ENCODE results near the gene CDC42SE1.

The CDC42SE1 gene

DNA sequence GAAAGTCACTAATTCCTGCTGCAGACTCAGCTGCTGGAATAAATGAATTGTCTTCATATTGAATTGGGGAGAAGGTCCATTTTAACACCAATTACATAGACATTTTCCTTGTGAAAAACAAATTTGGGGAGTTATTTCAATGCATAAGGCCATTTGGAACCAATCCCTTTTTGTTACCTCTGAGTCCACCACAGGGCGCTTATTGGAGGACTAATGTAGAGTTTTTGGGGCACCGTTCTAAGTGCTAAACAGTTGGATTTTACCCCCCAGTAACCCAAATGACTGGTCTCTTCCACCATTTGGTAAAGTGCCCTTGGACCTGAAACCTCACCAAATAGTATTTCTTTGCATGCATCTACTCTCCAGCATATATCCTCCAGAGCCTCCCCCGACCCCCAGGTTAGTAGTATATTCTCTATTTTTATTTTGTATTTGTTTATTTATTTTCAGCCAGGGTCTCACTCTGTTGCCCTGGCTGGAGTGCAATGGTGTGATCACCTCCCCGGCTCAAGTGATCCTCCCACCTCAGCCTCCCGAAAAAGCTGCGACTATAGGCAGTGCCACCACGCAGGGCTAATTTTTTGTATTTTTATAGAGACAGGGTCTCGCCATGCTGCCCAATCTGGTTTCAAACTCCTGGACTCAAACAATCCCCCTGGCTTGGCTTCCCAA lies 49.6 kb downstream of the CDC42SE1 start:
- TF ChIP-seq, protein P1, sequence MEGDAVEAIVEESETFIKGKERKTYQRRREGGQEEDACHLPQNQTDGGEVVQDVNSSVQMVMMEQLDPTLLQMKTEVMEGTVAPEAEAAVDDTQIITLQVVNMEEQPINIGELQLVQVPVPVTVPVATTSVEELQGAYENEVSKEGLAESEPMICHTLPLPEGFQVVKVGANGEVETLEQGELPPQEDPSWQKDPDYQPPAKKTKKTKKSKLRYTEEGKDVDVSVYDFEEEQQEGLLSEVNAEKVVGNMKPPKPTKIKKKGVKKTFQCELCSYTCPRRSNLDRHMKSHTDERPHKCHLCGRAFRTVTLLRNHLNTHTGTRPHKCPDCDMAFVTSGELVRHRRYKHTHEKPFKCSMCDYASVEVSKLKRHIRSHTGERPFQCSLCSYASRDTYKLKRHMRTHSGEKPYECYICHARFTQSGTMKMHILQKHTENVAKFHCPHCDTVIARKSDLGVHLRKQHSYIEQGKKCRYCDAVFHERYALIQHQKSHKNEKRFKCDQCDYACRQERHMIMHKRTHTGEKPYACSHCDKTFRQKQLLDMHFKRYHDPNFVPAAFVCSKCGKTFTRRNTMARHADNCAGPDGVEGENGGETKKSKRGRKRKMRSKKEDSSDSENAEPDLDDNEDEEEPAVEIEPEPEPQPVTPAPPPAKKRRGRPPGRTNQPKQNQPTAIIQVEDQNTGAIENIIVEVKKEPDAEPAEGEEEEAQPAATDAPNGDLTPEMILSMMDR (IDR thresholded peaks at IDR 0.05; ENCODE audit: low read depth, low read length): no peak
- in situ Hi-C loops (cut with HindIII; ENCODE audit: low sequenced_read_pairs): no loop called here
- H3K4me3 ChIP-seq (ENCODE audit: low read depth, low read length): no peak overlapping the region
- DNase-seq (ENCODE audit: low read depth, low spot score): no peak

DNA sequence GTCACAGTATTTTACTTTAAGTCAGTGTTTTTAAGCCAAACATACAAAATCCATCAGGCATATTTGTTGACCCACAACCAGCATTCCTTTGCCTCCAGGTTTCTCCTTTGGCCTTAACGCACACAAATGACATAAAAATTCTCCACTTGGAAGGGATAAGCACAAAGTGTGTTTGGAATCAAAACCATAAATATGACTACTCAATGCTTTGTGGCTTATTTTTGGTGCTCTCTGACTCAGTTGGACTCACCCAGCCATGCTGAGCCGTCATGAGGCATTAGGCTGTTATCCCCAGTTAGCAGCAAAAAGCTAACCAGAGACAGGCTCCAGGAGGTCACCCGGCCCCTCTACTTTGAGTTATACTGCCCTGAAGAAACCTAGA lies 50.2 kb downstream of the CDC42SE1 start:
- in situ Hi-C loops (cut with HindIII; ENCODE audit: low sequenced_read_pairs): no loop called here
- H3K4me3 ChIP-seq (ENCODE audit: low read depth, low read length): peak overlapping the region; percentile 83
- TF ChIP-seq, protein P1 (IDR thresholded peaks at IDR 0.05; ENCODE audit: low read depth, low read length): no peak

GRCh38 chr1:151008244-151009205 lies 50.9 kb downstream of the CDC42SE1 start, which contains the start of gene PRUNE1:
PRUNE1 (plus strand) TSS chr1:151008449; CDS start chr1:151008633, 184 bp downstream.
- H3K4me3 ChIP-seq (ENCODE audit: low read depth, low read length): peak within 1 kb of the TSS; percentile 83
- TF ChIP-seq, protein P1 (IDR thresholded peaks at IDR 0.05; ENCODE audit: low read depth, low read length): no peak
- in situ Hi-C loops (cut with HindIII; ENCODE audit: low sequenced_read_pairs): no loop called here
- DNase-seq (ENCODE audit: low read depth, low spot score): peak; percentile 96

More for the DNA sequence above, 50.2 kb downstream of the CDC42SE1 start:
- DNase-seq (ENCODE audit: low read depth, low spot score): peak; percentile 74

GRCh38 chr1:151007853-151008243 lies 51.6 kb downstream of the CDC42SE1 start:
- peak overlapping the region; percentile 23 for H3K4me3 ChIP-seq (ENCODE audit: low read depth, low read length)
- in situ Hi-C loops (cut with HindIII; ENCODE audit: low sequenced_read_pairs): no loop called here
- TF ChIP-seq, protein P1 (IDR thresholded peaks at IDR 0.05; ENCODE audit: low read depth, low read length): no peak
- DNase-seq (ENCODE audit: low read depth, low spot score): no peak

DNA sequence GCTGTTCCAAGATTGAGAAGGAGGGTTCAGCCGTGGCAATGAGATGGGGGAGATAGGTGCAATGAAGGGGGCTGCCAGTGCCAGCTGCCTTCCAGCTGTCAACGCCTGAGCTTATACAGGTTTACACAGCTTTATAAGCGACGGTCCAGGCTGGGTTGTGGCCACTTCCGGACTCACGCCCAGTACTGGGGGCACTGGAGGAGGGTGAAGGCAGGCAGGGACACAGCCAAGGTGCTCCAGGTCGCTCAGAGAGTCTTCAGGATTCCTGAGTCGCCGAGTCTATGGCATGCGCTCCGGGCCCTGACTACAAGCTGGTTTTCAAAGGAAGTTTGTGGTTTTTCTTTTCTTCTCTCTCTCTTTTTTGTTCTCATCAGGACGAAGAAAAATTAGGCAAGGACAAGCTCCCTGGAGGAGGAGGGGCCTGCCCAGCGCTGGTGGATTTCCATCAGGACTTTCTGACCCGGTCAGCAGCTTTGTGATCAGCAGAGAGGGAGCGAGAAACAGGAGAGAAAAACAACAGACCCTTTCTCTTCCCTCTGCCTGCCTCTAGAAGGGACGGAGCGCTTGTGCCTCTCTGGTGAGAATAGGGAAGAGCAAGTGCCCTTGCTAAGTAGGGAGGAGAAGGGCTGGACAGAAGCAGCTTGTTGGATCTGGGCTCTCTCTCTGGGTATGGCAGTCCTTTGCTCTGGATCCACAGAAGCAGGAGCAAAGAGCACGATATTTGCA lies 52.9 kb downstream of the CDC42SE1 start, which contains the start of gene MINDY1:
TSS of gene MINDY1 (minus strand) at position 576 of the 726 bp plus-strand sequence. CDS start 4,285 bp downstream, outside the sequence.
- DNase-seq (ENCODE audit: low read depth, low spot score): peak; percentile 88
- TF ChIP-seq, protein P1 (IDR thresholded peaks at IDR 0.05; ENCODE audit: low read depth, low read length): peak; percentile 70
- in situ Hi-C loops (cut with HindIII; ENCODE audit: low sequenced_read_pairs): no loop called here
- peak within 1 kb of the TSS; percentile 62 for H3K4me3 ChIP-seq (ENCODE audit: low read depth, low read length)

Measured in astrocyte of the spinal cord (primary cell).